K562 (cell line): ENCODE measurements around the gene CREB3L1. TPM values are rescaled to one million over a fixed set of nuclear protein-coding genes. Genes with fewer than 3 reads are reported as not detected.

Experiments used
- BDP1 ChIP-seq: IDR thresholded peaks from 3 replicates; pipeline ENCODE4 v1.6.1; 2011; ENCODE audit not compliant: insufficient read length, insufficient read depth
- CBX3 ChIP-seq, 2 experiments: IDR thresholded peaks; 1 replicate in 1 of 2; 2 replicates in 1 of 2; pipeline ENCODE4 v1.6.1; 2012; ENCODE audit warnings: inconsistent platforms in 2 of 2, low read length in 2 of 2, borderline replicate concordance in 1 of 2, control low read depth in 1 of 2
- CREB5 ChIP-seq: fragments of 250-450 bp; sonication (Bioruptor Pico); IDR thresholded peaks from 2 replicates; pipeline ENCODE4 v1.5.0; 2020; ENCODE audit warnings: mild to moderate bottlenecking
- CTCFL ChIP-seq: IDR thresholded peaks from 2 replicates; pipeline ENCODE4 v1.6.1; 2011; ENCODE audit warnings: borderline replicate concordance, low read depth, mild to moderate bottlenecking, moderate library complexity, low read length; ENCODE audit not compliant: insufficient read depth, poor library complexity, severe bottlenecking
- EP400 ChIP-seq: fragments of 450-650 bp; IDR thresholded peaks from 2 replicates; pipeline ENCODE4 v1.6.1; 2017; ENCODE audit warnings: antibody characterized with exemption, mild to moderate bottlenecking, moderate library complexity
- ETS2 ChIP-seq: IDR thresholded peaks from 2 replicates; pipeline ENCODE4 v1.6.1; 2016; ENCODE audit warnings: borderline replicate concordance, missing genetic modification characterization, mild to moderate bottlenecking, moderate library complexity, missing compliant biosample characterization; ENCODE audit not compliant: poor library complexity, severe bottlenecking
- EWSR1 ChIP-seq: fragments of 450-650 bp; IDR thresholded peaks from 2 replicates; pipeline ENCODE4 v1.6.1; 2018; ENCODE audit warnings: borderline replicate concordance, mild to moderate bottlenecking, low read depth, moderate library complexity; ENCODE audit not compliant: partially characterized antibody
- GABPA ChIP-seq: fragments of 200-800 bp; sonication (Bioruptor generic); conservative IDR thresholded peaks from 2 replicates; pipeline ENCODE4 v1.6.1; 2016; ENCODE audit warnings: low read depth, missing genetic modification characterization, missing compliant biosample characterization
- HMGN3 ChIP-seq: IDR thresholded peaks from 2 replicates; pipeline ENCODE4 v1.6.1; 2011; ENCODE audit warnings: borderline replicate concordance, low read depth, mild to moderate bottlenecking, mixed read lengths, low read length; ENCODE audit not compliant: insufficient read length; ENCODE audit errors: extremely low read depth
- HNRNPL ChIP-seq: fragments of 200-400 bp; formaldehyde crosslinking; IDR thresholded peaks from 2 replicates; pipeline ENCODE4 v1.6.1; 2017; ENCODE audit warnings: low read depth, mild to moderate bottlenecking, low read length
- L3MBTL2 ChIP-seq: fragments of 450-650 bp; IDR thresholded peaks from 2 replicates; pipeline ENCODE4 v1.6.1; 2016; ENCODE audit warnings: mild to moderate bottlenecking, moderate library complexity
- POLR3G ChIP-seq: IDR thresholded peaks from 2 replicates; pipeline ENCODE4 v1.6.1; 2011; ENCODE audit not compliant: insufficient read length, insufficient replicate concordance; ENCODE audit errors: extremely low read depth
- RHOXF2B ChIP-seq: fragments of 250-450 bp; sonication (Bioruptor Pico); conservative IDR thresholded peaks from 2 replicates; pipeline ENCODE4 v1.5.1; 2021
- TBL1XR1 ChIP-seq, 2 experiments: IDR thresholded peaks; 2 replicates each; pipeline ENCODE4 v1.6.1; 2012; ENCODE audit warnings: improper control_type of control experiment in 2 of 2, low read length in 2 of 2, mild to moderate bottlenecking in 1 of 2
- VEZF1 ChIP-seq: fragments of 200-800 bp; sonication (Bioruptor generic); IDR thresholded peaks from 2 replicates; pipeline ENCODE4 v1.6.1; 2017; ENCODE audit warnings: missing genetic modification characterization, missing compliant biosample characterization
- ZNF280B ChIP-seq: fragments of 250-450 bp; sonication (Bioruptor Pico); IDR thresholded peaks from 2 replicates; pipeline ENCODE4 v1.5.1; 2021; ENCODE audit warnings: mild to moderate bottlenecking
- ZNF589 ChIP-seq: fragments of 200-800 bp; sonication (Bioruptor generic); IDR thresholded peaks from 2 replicates; pipeline ENCODE4 v1.6.1; 2016; ENCODE audit warnings: low read depth, missing genetic modification characterization, missing compliant biosample characterization
- polyA plus RNA-seq, 8 experiments: library from polyadenylated mRNA; depleted of rRNA in 4 of 8; stranded (reverse) in 5 of 8; unstranded in 3 of 8; fragments of >200 nt; fragmentation: Nextera tagmentation in 2 of 8; fragmentation: Illumina TruSeq in 1 of 8; extraction: Ambion mirVana in 2 of 8; extraction: Trizol in 1 of 8; gene quantifications; 2 replicates each; pipeline versions ENCODE4 v1.2.1 to v1.2.3, GENCODE V29; 2011 to 2014; ENCODE audit warnings: inconsistent platforms in 1 of 8, missing spikeins in 1 of 8
- total RNA-seq, 7 experiments: library from RNA; depleted of rRNA in 6 of 7; stranded (reverse); fragments of >200 nt in 6 of 7; fragmentation: Illumina TruSeq in 2 of 7; extraction: Trizol in 2 of 7; gene quantifications; 2 replicates each; pipeline versions ENCODE4 v1.2.1 to v1.2.3, GENCODE V29; 2011 to 2021; ENCODE audit warnings: low replicate concordance in 1 of 7

CREB3L1 gene
- total and polyA plus RNA-seq, 9 of the 15 experiments (the other 6 are each of a cell fraction or from before 2014, with no cell fraction given), result 1.2 to 27.6 (median 3.7) TPM

GRCh38 chr11:46249103-46249937, 28.1 kb upstream of the CREB3L1 start (continued):
- TF ChIP-seq L3MBTL2 (peak; percentile 95), HMGN3 (no peak), ZNF589 (CRISPR knock-in tag) (peak; percentile 6; the same call in 1 of the 2 replicates), BDP1 (no peak), EP400 (peak; percentile 45; the same call in 1 of the 2 replicates), POLR3G (no peak), ETS2 (no peak), EWSR1 (no peak), HNRNPL (no peak), CREB5 (CRISPR knock-in tag) (no peak), RHOXF2B (CRISPR knock-in tag) (no peak), TBL1XR1 (IDR thresholded peaks at IDR 0.05; ENCODE audit: low read length in 2 of 2) (no peak), CTCFL (no peak), CBX3 (IDR thresholded peaks at IDR 0.05; ENCODE audit: borderline replicate concordance in 1 of 2, low read length in 2 of 2) (peak in 1 of 2 experiments; percentile 90; a peak in 1 of 3 replicates), ZNF280B (no peak), GABPA (tag) (peak; percentile 62), VEZF1 (no peak; the same call in 1 of the 2 replicates)
